K562 (cell line): Measurements from ENCODE around the gene ATCAY. TPM values are rescaled to one million over a fixed set of nuclear protein-coding genes. Genes with fewer than 3 reads are reported as not detected.

ENCODE experiments used
- ATF6 ChIP-seq: sonication (generic); formaldehyde crosslinking; IDR thresholded peaks from 2 replicates; pipeline ENCODE4 v1.4.0; 2020; ENCODE audit warnings: mild to moderate bottlenecking, missing genetic modification reagents
- ELF1 ChIP-seq: fragments of 200-800 bp; sonication (Bioruptor generic); IDR thresholded peaks from 2 replicates; pipeline ENCODE4 v1.6.1; 2016; ENCODE audit warnings: missing genetic modification characterization, missing compliant biosample characterization
- HDAC3 ChIP-seq: fragments of 450-650 bp; IDR thresholded peaks from 2 replicates; pipeline ENCODE4 v1.6.1; 2018; ENCODE audit warnings: borderline replicate concordance, mild to moderate bottlenecking, moderate library complexity; ENCODE audit not compliant: partially characterized antibody
- IRF9 ChIP-seq: fragments of 450-650 bp; IDR thresholded peaks from 2 replicates; pipeline ENCODE4 v1.6.1; 2016; ENCODE audit warnings: missing biosample characterization, missing genetic modification characterization
- KDM1A ChIP-seq, 2 experiments: fragments of 450-650 bp; IDR thresholded peaks; 2 replicates each; pipeline ENCODE4 v1.6.1; 2016; ENCODE audit warnings: mild to moderate bottlenecking in 2 of 2
- KLF6 ChIP-seq: fragments of 250-450 bp; sonication (Bioruptor Pico); IDR thresholded peaks from 2 replicates; pipeline ENCODE4 v1.4.0; 2020; ENCODE audit warnings: mild to moderate bottlenecking, moderate library complexity, borderline replicate concordance
- MCM7 ChIP-seq, 2 experiments: fragments of 450-650 bp; IDR thresholded peaks; 2 replicates each; pipeline ENCODE4 v1.6.1; 2016 to 2018
- NCOA6 ChIP-seq: fragments of 450-650 bp; IDR thresholded peaks from 2 replicates; pipeline ENCODE4 v1.6.1; 2017; ENCODE audit warnings: mild to moderate bottlenecking
- NR2F6 ChIP-seq: fragments of 450-650 bp; formaldehyde crosslinking; IDR thresholded peaks from 2 replicates; pipeline ENCODE4 v1.4.0; 2020; ENCODE audit warnings: mild to moderate bottlenecking
- PHF20 ChIP-seq: fragments of 450-650 bp; IDR thresholded peaks from 2 replicates; pipeline ENCODE4 v1.6.1; 2018; ENCODE audit not compliant: partially characterized antibody
- POLR2B ChIP-seq: fragments of 450-650 bp; IDR thresholded peaks from 2 replicates; pipeline ENCODE4 v1.6.1; 2018; ENCODE audit warnings: low read depth; ENCODE audit not compliant: partially characterized antibody
- PREB ChIP-seq: sonication (generic); formaldehyde crosslinking; IDR thresholded peaks from 2 replicates; pipeline ENCODE4 v1.8.1; 2023; ENCODE audit warnings: mild to moderate bottlenecking, missing genetic modification reagents
- SOX6 ChIP-seq: fragments of 450-650 bp; IDR thresholded peaks from 2 replicates; pipeline ENCODE4 v1.6.1; 2014; ENCODE audit warnings: mild to moderate bottlenecking
- TBP ChIP-seq: optimal IDR thresholded peaks from 2 replicates; pipeline ENCODE3; 2011; ENCODE audit warnings: low read depth, low read length, improper control_type of control experiment
- TRIM25 ChIP-seq: fragments of 450-650 bp; IDR thresholded peaks from 2 replicates; pipeline ENCODE4 v1.7.0; 2016; ENCODE audit warnings: borderline replicate concordance
- ZBTB7A ChIP-seq: IDR thresholded peaks from 2 replicates; pipeline ENCODE4 v1.6.1; 2011; ENCODE audit warnings: low read depth, mild to moderate bottlenecking, low read length, moderate library complexity, borderline replicate concordance; ENCODE audit not compliant: control insufficient read depth
- ZHX1 ChIP-seq: fragments of 150-350 bp; conservative IDR thresholded peaks from 2 replicates; pipeline ENCODE4 v1.6.1; 2014; ENCODE audit warnings: low read length
- ZKSCAN8 ChIP-seq: fragments of 200-800 bp; sonication (Bioruptor generic); IDR thresholded peaks from 2 replicates; pipeline ENCODE4 v1.6.1; 2016; ENCODE audit warnings: missing genetic modification characterization, missing compliant biosample characterization
- ZNF445 ChIP-seq: fragments of 250-450 bp; sonication (Bioruptor Pico); IDR thresholded peaks from 2 replicates; pipeline ENCODE4 v1.4.0; 2020; ENCODE audit warnings: low read depth, mild to moderate bottlenecking, moderate library complexity
- polyA plus RNA-seq, 8 experiments: library from polyadenylated mRNA; depleted of rRNA in 4 of 8; stranded (reverse) in 5 of 8; unstranded in 3 of 8; fragments of >200 nt; fragmentation: Nextera tagmentation in 2 of 8; fragmentation: Illumina TruSeq in 1 of 8; extraction: Ambion mirVana in 2 of 8; extraction: Trizol in 1 of 8; gene quantifications; 2 replicates each; pipeline versions ENCODE4 v1.2.1 to v1.2.3, GENCODE V29; 2011 to 2014; ENCODE audit warnings: inconsistent platforms in 1 of 8, missing spikeins in 1 of 8
- total RNA-seq, 7 experiments: library from RNA; depleted of rRNA in 6 of 7; stranded (reverse); fragments of >200 nt in 6 of 7; fragmentation: Illumina TruSeq in 2 of 7; extraction: Trizol in 2 of 7; gene quantifications; 2 replicates each; pipeline versions ENCODE4 v1.2.1 to v1.2.3, GENCODE V29; 2011 to 2021; ENCODE audit warnings: low replicate concordance in 1 of 7

Gene ATCAY
- total and polyA plus RNA-seq, 9 of the 15 experiments (the other 6 are each of a cell fraction or from before 2014, with no cell fraction given) = not detected

GRCh38 chr19:3950871-3951861 is 70.7 kb downstream of the ATCAY start (continued):
- no peak for TF ChIP-seq NR2F6 (CRISPR knock-in tag)
- TF ChIP-seq PHF20 = peak; percentile 38
- TF ChIP-seq PREB (CRISPR knock-in tag) = no peak
- TF ChIP-seq ELF1 (tag) = no peak
- peak; percentile 39 for TF ChIP-seq POLR2B
- TF ChIP-seq TRIM25 = no peak
- TF ChIP-seq ATF6 (CRISPR knock-in tag) = no peak; the same call in 1 of the 2 replicates
- peak in 1 of 2 experiments; percentile 60; a peak in 1 of 4 replicates for TF ChIP-seq KDM1A (IDR thresholded peaks at IDR 0.05)
- no peak for TF ChIP-seq NCOA6
- TF ChIP-seq IRF9 (tag) = no peak
- no peak for TF ChIP-seq ZKSCAN8 (CRISPR knock-in tag)
- TF ChIP-seq HDAC3 = no peak
- TF ChIP-seq ZHX1 = no peak
- no peak for TF ChIP-seq KLF6 (CRISPR knock-in tag)
- TF ChIP-seq SOX6 = peak; percentile 51; the same call in 1 of the 2 replicates
- TF ChIP-seq ZNF445 (CRISPR knock-in tag) = no peak
- peak; percentile 90; the same call in 1 of the 2 replicates for TF ChIP-seq ZBTB7A
- TF ChIP-seq MCM7 (IDR thresholded peaks at IDR 0.05) = no peak
- no peak for TF ChIP-seq TBP
